ENCODE measurements around the gene MKRN2.

- TF ChIP-seq CTCF (IDR thresholded peaks at IDR 0.05) (no peak), POLR2A (IDR thresholded peaks at IDR 0.05) (no peak)
Measured at GRCh38 chr3:12557473-12558100, 700 bp downstream of the MKRN2 start.

All from testis (tissue), 2 donors.